GM19463 (cell line): ENCODE measurements around the gene AMFR.
"Not testable (repeated sequence)": the region's sequence is repeated elsewhere in the genome, so short reads cannot be mapped to it uniquely, and the experiment has no call there.

ENCODE experiments used
- ATAC-seq: cut with Tn5 transposase; IDR thresholded peaks from one replicate; pipeline ENCODE4 v1.9.1; 2021; ENCODE audit warnings: mild to moderate bottlenecking, moderate library complexity; ENCODE audit not compliant: unreplicated experiment

AMFR gene

DNA sequence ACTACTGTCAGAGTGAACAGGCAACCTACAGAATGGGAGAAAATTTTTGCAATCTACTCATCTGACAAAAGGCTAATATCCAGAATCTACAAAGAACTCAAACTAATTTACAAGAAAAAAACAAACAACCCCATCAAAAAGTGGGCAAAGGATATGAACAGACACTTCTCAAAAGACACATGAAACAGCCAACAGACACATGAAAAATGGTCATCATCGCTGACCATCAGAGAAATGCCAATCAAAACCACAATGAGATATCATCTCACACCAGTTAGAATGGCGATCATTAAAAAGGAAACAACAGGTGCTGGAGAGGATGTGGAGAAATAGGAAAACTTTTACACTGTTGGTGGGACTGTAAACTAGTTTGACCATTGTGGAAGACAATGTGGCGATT, 28.6 kb downstream of the AMFR start:
- ATAC-seq = not testable (repeated sequence)

DNA sequence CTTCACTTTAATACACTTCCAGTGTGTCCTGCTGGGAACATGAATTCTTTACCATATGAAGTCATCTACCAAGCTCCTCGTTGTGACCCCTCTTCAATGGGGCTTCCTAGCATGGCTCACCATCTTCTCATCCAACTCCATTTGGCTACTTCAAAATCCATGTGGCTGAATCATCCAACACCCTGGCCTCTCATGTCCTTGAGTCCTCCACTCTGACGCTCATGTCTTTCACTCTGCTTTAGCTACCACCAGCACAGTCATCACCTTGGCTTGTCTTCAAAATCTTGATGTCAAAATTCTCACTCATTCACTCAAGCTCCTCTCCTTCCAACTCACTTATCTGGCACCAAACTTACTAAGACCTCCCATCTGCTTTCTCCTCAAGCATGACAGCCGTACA, 35.8 kb downstream of the AMFR start:
- ATAC-seq = no peak

DNA sequence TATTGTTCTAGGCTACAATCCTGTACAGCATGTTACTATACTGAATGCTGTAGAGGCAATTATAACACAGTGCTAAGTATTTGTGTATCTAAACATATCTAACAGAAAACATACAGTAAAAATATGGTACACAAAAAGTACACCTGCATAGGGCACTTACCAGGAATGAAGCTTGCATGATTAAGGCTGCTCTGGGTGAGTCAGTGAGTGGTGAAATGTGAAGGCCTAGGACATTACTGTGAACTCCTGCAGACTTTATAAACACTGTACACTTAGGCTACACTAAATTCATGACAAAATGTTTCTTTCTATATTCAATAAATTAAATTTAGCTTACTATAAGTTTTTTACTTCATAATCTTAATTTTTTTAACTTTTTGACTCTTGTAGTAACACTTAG, 37.1 kb downstream of the AMFR start:
- no peak for ATAC-seq

DNA sequence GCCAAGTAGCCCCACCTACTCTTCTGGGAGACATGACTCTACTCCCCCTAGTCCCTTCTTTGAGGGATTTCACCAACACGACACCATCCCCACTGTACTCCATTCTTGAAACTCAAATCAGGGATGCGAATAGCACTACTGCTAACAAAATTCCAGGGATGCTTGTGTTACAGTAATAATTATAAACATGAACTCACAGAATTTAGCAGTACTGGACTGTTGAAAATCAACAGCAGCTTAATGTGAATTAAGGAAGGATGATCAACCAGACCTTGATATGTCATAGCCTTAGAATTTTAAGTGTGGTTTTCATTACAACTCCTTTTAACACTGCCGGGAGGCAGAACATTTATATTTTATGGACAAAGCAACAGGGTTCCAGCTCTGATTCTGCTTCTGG, 37.9 kb downstream of the AMFR start:
- ATAC-seq = no peak

DNA sequence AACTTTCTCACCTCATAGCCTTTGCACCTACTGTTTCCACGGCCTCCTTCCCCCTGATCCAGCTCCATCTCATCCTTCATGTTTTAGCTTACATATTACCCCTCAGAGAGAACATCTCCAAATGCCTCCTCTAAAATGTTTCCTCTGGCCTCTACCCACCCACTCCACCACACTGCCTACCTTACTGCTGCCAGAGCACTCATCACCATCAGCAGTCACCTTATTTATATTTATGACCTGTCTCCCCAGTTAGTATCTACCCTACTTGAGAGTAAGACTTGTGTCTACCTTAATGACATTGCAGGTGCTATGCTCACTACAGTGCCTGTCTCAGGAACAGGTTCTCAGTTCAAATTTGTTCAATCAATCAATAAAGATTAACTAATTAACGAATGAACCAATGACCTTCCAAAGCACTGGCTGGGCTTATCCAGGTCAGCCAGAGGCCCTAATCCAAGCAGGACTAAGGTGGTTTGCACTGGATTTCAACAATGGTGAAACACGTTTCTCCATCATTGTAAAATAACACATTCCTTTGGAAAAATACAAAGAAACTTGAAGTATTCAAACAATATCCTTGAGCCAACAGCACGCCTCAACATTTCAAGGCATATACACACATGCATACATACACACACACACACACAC, 41.1 kb downstream of the AMFR start:
- ATAC-seq = no peak

DNA sequence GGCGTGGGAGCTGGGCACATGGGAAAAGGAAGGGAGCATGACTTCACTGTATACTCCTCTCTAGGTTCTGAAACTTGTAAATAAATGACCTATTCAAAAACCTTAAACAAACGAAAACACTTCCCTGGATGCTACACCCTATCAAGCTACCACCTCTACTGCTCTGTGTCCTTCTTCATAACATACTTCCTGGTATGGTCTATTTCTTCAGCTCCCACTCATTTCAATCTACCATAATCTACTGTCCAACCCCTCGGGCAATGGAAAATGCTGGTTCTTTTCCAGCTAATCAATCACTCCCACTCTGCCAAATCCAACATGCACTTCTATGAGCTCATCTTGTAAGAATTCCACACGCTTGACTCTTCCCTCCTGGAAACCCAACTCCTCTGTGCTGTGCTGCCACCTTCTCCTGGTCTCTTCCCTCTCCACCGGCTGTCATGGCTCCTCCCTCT, 42.4 kb downstream of the AMFR start:
- no peak for ATAC-seq

DNA sequence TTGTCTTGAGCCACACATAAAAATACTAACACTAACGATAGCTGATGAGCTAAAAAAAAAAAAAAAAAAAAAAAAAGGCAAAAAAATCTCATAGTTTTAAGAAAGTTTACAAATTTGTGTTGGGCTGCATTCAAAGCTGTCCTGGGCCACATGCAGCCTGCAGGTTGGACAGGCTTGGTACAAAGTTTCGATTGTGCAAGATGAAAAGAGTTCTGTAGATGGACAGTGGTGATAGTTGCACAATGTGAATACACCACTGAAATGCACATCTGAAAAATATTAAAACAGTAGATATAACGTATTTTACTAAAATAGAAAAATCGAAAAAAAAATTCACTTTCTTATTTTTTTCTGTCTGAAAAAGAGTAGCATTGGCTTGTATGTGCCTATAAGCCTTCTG, 42.9 kb downstream of the AMFR start:
- ATAC-seq = no peak

DNA sequence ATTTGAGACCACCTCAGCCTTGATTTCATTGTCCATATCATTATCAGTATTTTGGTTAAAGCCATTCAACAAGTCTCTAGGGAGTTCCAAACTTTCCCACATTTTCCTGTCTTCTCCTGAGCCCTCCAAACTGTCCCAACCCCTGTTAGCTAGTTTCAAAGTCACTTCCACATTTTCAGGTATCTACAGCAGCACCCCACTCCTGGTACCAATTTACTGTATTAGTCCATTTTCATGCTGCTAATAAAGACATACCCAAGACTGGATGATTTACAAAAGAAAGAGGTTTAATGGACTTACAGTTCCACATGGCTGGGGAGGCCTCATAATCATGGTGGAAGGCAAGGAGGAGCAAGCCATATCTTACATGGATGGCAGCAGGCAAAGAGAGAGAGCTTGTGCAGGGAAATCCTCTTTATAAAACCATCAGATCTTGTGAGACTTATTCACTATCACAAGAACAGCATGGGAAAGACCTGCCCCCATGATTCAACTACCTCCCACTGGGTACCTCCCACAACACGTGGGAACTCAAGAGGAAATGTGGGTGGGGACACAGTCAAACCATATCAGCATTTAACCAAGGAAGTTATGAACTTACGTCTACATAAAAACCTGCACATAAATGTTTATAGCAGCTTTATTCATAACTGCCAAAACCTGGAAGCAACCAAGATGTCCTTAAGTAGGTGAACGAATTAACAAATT, 44.4 kb downstream of the AMFR start:
- ATAC-seq = not testable (repeated sequence)

DNA sequence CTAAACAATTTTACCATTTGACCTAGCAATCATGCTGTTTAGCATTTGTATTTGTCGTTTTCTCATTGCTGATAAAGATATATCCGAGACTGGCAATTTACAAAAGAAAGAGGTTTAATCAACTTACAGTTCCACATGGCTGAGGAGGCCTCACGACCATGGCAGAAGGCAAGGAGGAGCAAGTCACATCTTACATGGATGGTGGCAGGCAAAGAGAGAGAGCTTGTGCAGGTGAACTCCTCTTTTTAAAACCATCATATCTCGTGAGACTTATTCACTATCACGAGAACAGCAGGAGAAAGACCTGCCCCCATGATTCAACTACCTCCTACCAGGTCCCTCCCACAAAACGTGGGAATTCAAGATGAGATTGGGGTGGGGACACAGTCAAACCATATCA, 46.3 kb downstream of the AMFR start:
- ATAC-seq = not testable (repeated sequence)

DNA sequence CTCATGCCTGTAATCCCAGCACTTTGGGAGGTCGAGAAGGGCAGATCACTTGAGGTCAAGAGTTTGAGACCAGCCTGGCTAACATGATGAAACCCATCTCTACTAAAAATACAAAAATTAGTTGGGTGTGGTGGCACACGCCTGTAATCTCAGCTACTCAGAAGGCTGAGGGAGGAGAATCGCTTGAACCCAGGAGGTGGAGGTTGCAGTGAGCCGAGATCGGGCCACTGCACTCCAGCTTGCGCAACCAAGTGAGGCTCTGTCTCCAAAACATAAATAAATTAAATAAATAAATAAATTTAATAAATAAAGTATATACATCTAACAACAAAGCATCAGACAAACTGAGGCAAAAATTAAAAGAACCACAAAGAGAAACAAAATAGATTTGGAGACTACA, 49.6 kb downstream of the AMFR start:
- not testable (repeated sequence) for ATAC-seq

DNA sequence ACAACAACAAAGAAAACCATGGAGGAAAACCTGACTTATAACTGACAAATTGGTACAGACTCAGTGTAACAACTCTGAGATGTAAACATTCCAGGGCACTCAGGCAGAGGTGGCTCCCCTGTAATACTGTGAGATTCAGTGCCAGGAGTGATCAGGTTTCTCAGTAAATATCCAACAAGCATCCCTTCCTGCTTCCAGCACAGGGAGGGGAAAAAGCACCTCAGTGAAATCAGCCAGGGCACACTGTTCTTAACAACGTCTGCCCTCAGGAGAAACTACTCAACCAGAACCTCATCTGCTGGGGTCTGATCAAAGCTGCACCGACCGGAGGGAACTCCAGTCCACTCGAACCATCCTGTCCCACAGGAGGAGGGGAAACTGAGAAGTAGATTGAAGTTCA, 52.3 kb downstream of the AMFR start:
- ATAC-seq = no peak

DNA sequence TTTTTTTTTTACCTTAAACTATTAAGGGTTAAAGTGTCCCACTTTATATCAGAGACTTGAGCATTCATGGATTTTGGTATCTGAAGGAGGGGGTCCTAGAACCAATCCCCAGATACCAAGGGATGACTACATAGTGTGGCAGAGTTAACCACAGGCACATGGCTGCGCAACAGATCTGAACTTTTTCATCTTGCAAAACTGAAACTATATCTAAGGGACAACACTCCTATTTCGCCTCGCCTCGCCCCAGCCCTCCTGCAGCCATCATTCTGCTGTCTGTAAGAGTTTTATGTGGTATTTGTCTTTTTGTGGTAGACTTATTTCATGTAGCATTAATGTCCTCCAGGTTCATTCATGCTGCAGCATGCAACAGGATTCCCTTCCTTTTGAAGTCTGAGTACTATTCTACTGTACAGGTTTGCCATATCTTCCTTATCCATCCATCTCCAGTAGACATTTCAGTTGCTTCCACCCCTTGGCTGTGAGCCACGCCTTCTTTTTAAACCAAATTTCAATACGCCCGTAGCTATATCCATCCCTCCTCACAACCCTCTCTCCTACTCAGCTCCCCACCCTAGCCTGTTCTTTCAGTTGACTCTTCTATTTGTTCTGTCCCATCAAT, 53.2 kb downstream of the AMFR start:
- ATAC-seq = no peak

DNA sequence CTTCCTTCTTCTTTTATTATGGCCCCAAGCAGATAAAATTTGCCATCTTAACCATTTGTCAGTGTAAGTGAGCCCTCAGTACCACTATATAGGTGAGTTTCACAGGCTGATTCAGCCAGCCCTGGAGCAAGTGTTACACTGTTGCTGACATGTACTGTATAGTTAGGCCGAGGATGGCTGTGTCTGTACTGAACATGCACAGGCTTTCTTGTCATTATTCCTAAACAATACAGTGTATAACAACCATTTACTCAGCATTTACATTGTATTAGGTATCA, 53.7 kb downstream of the AMFR start:
- no peak for ATAC-seq

DNA sequence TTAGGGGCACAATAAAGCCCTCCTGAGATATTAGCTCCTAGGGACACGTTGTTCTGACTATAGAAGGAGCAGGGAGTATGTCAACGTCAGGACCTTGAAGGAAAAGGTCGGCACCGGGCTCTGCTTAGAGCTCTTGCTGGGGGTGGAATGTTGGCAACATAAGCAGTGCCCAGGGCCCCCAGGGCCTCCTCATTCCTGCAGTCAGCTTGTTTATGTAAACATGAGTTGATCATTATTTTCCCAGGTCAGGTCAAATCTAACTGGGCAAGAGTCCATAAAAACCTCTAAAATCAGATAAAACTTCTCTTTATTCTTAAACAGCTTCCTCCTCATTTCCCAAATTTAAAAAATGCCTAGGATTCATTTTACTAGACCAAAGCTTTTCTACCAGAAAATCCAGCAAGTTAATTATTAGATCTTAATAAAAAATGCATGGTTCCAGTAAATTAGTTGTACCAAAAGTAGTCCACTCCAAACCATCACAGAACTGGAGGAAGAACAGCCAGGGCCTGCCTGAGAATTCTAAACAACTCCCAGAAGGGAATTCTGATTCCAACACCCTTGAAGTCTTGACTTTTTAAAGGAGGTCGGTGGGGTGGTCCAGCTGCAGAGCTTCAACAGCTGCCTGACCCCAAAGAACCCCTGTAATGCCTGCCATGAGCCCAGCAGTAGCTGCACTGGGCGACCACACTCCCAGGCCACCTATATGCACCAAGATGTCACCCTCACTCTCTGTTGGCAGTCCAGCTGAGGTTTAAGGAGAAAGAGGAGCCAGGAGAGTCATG, 54.3 kb downstream of the AMFR start:
- no peak for ATAC-seq

DNA sequence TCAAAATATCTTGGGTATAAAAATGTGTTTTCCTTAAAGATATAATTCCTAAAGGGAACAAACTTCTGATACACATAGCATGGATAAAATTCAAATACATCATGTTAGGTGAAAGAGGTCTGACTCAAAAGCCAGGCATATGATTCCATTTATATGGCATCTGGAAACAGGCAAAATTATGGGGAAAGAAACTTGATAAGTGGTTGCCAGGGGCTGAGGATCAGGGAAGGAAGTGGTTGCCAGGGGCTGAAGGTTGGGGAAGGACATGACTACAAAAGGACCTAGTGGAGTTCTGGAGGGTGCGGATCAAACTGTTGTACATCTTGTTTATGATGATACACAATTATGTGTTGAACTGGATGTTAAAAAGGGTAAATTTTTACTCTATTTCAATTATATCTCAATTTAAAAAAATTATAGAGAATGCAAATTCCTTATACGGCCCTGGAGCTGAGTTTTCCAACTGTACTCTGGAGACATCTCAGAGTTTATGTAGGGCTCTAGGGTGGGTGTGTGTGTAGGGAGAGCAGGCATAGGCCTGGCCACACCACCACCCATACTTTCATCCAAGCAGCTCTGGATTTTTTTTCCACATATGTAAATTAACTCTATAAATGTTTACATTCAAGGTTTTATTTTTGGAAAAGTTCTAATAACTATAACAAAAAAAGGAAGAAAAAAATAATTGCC, 55.0 kb downstream of the AMFR start:
- no peak for ATAC-seq

DNA sequence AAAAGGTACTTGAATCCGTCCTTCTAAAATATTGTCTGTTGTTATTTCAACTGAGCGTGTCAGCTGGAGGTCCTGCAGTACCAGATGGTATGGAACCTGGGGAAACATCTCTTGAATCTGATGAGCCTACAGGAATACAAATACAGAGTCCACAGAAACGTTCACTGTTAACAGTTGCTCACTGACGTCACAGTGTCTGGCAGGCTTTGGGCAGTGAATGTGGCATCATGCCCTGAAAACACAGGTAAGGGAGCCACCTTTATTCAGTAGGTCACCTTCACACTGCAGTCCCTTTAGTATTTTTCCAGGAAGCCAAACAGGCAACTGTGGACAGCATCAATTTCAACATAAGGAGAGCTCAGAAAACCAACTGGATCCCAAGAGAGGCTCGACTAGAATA, 56.1 kb downstream of the AMFR start:
- ATAC-seq = no peak

DNA sequence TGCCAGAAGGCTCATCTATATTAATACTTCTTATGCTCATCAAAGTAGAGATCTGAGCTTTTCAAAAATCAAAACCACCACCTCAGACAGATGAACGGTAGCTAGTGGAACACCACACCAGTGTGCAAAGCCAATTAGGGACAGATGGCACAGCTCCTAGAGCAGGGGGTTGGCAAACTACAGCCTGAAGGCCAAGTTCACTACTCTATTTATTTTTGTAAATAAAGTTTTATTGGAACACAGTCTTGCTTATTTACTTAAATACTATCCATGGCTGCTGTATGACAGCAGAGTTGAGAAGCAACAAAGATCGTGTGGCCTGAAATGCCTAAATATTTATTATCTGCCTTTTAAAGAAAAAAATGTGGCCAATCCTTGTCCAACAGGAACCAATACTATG, 56.8 kb downstream of the AMFR start:
- ATAC-seq = no peak

DNA sequence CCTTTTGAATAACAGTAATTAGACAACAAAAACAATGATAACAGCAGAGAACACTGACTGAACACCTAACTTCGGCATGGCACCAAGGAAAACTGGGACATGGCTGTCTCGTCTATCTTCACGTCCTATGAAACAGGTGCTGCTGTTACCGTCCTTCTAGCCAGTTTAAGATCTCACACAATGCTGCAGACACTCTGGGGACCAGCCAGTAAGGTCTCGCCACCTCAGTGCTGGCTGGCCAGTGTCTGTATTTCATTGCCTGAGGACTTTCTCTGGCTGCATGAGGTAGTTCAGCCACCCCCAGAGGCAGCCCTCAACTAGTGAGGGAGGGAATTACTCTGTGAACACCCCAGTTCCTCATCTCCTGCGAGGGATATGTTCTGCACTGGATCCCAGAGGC, 57.6 kb downstream of the AMFR start:
- ATAC-seq = no peak

DNA sequence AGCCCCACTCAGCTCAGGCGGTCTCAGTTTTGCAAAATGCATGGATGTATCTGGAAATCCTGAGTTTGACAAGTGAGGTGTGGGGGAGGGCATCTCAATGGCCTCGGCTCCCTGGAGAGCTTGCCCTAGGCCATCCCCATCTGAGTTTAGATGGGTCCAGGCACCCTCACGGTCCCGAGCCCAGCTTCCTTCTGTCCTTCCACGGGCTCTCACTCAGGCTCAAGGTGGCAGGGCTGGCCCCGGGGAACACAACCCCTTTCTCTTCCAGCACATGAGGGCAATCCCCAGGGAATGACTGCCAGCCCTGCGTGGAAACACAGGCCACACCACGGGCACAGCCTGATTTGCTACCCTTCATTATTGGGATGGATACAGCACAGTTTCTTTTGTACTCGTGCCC, 58.4 kb downstream of the AMFR start:
- no peak for ATAC-seq

DNA sequence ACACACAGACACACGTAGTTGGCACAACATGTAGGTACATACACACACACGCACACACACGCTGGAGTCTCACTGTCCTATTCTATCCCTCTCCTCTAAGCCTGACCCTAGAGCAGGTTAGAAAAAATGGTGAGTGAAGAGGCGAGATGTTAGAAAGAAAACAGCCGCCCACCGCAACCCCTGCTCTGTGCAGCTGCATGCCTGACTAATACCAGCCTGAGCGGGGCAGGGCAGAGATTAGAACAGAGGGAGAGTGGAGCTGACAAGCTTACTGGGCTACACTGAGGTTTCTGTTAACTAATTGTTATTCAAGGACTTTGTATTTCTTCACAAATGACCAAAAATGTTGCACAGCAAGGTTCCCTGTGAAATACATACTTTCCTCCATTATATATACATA, 59.8 kb downstream of the AMFR start:
- ATAC-seq = no peak

DNA sequence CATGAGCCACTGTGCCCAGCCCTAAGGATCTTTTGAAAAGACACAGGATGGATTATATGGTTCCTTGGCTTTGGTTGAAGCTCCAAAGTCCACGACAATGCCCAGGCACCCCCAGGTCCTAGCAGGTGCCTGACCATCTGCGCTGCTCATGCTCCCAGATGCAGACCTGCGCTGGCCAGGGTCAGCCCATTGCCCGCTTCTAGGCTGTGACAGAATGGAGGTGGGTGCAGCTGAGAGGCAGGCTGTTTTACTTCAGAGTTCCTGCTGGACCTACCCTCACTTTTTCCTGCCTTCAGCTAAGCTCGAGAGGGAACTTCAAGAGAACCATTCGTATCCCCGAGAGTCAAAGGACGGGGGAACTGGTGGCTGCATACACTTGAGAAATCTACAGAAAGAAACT, 60.5 kb downstream of the AMFR start:
- no peak for ATAC-seq
